Measurements from ENCODE around the gene AFM.

The AFM gene

DNA sequence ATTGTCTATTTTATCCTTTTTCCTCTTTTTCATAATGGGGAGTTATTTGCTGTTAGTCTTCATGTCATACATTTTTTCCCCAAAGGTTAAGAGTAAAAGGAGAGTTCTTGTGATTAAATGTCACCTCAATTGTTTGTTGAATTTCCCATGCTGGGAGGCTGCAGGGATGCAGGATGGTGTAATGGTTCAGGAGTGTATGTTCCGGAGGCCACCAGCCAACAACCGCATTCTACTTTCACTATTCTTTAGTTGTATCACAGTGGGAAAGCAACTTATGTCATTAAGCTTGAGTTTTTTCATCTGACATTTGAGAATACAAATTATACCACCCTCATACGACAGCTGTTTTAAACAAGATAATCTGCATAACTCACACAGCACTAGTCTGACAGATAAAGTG, 30.1 kb upstream of the AFM start:
- DNase-seq (ENCODE audit: low read depth) = no peak

DNA sequence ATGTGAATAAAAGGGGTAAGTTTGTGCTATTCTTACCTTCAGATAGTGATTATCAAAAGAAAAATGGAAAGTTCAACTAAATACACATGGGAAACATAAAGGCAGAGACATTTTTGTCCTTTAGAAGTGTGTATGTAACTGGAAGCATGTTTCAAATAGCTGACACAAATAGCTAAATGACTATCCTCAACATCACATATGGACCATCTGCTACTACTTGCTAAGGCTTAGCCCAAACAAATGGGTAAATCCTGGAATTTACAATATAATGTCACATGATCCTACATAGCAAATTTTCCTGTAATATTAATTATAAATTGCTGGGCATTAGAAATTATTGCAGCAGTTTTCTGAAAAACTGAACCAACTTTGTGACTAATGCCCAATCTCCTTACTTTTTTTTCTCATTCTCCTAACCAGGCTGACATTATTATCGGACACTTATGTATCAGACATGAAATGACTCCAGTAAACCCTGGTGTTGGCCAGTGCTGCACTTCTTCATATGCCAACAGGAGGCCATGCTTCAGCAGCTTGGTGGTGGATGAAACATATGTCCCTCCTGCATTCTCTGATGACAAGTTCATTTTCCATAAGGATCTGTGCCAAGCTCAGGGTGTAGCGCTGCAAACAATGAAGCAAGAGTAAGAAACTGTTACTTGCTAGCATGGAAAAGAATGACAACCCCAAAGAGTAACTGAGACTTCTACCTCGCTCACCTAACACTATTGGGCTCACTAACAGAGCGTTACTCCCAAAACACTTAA, 29.4 kb upstream of the AFM start:
- no peak for DNase-seq (ENCODE audit: low read depth)

DNA sequence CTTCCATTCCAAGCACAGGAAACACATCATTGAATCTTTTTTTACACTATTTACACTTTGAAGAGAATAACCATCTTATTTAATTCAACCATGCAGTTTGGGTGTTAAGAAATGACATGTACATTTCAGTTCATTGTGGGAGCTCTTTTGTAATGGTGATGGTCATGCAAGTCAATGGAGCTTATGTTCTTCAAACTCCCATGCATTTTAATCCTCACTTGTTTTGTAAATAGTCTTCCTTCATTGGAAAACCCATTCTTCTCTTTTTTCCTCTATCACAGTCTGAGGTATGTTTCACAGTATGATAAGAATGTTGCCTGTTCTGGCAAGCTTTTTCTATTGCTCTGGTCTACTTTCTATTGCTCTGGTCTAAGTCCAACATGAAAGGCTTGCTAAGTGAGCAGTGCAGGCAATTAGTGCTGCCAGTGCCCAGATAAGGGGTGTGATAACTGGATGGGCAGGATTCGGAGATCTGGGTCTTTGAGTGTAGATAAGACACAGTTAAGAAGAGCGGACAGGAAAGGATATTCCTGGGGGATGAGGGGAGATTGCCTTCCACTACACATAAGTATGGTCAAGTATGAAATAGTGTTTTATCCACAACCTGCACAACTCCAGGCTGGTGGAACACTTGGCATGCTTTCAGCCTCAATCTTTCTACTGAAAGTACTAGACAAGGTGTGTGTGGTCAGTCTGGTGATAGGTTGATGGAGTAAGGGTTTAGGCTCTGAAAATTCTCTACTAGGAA, 28.4 kb upstream of the AFM start:
- DNase-seq (ENCODE audit: low read depth) = no peak

DNA sequence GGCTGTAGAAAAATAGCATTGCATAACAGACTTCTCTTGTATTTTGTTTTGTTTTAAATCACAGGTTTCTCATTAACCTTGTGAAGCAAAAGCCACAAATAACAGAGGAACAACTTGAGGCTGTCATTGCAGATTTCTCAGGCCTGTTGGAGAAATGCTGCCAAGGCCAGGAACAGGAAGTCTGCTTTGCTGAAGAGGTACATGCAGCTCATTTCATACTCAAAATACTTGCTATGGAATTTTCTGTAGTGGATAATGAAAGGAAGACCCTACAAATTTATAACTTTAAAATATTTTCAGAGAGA, 27.9 kb upstream of the AFM start:
- DNase-seq (ENCODE audit: low read depth) = no peak

DNA sequence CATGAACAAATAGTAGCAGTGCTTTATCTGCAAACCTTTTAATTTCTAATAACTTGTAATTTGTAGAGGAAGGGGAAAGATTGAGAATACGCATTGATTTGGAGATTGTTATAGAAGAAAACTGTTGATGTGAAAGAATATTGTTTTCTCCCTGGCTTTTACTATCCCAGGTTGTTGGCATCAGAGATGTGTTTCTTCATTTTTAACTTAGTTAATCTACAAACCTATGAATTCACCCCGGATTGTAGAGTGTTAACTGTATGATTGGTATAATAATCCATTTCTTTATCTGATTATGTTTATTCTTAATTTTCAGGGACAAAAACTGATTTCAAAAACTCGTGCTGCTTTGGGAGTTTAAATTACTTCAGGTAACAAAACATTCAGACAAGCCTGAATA, 26.6 kb upstream of the AFM start:
- no peak for DNase-seq (ENCODE audit: low read depth)

DNA sequence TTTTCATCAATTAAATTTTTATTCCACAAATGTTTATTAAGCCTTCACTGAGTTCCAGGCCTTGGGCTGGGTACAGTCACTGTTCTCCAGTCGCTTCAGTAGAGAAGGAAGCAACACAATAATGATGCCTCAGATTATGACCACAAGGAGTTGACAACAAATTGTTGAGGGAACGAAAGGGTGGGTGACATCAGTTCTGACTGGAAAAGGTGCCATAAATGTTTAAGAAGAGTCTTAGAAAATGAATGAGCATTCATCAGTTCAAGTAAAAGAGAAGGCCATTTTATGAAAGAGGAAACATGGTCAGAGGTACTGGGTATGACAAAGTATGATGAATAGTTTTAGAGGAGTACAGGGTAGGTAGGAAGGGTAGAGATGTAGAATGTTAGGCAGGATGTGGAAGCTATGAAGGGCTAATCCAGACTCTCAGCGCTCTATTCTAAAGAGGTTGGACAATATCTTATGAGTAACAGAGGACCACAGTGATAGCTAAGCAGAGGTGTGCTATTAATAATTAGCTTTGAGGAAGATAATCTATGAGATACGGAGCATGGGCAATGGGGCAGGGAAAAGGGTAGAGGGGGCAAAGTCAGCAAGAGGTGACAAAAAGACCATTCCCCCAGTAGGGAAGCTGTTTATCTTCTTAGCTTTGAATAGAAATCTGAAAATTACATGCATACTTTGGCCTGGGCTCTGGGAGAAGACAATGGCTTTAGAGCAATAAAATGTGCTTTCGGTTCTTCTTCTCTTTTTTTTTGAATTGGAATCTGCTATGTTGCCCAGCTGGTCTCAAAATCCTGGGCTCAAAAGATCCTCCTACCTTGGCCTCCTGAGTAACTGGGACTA, 25.1 kb upstream of the AFM start:
- DNase-seq (ENCODE audit: low read depth) = no peak

DNA sequence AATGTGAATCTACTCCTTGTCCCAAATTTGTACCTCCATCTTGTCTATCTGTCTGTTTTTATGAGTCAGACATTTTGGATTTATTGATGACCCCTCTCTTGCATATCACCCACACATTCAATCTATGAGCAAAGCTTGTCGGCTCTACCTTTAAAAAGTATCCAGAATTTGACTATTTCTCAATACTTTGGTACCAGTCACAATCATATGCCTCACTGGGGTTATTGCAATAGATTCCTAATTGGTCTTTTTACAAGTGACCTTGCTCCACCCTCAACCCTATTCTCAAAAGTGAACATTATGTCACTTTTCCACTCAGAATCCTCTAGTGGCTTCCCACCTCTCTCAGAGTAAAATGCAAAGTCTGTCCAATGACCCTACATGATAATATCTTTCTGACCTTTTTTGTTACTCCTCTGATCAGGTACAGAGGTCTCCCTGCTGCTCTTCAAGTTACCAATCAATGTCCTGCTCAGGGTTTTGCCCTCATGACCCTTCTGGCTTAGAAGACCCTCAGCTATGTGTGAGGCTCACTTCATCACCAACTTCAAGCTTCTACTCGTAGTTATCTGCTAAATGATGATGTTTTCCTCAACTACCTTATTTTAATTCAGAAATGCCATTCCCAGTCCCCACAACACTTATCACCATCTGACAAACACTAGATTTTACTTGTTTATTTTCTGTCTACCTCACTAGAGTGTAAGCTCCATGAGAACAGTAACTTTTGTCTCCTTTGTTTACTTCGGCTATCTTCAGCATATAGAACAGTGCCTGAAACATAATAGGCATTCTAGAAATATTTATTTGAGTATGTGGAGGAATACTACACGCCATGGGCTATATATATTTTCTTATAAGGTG, 23.1 kb upstream of the AFM start:
- no peak for DNase-seq (ENCODE audit: low read depth)

DNA sequence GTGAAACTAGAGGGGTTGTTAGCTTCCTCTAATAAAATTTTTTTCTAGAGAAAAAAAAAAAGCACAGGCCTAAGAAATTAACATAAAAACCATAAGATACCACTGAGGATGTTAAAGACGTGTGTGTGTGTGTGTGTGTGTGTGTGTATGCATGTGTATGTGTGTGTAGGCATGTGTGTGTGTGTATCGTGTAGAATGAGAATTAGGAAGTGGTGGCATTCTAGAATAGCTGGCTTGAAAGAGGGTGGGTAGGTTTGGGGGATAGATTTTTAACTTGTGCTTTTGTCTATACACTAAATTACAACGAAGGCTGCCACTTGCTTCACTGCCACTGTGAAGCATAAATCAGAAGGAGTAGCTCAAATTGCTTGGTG, 22.5 kb upstream of the AFM start:
- DNase-seq (ENCODE audit: low read depth) = no peak

DNA sequence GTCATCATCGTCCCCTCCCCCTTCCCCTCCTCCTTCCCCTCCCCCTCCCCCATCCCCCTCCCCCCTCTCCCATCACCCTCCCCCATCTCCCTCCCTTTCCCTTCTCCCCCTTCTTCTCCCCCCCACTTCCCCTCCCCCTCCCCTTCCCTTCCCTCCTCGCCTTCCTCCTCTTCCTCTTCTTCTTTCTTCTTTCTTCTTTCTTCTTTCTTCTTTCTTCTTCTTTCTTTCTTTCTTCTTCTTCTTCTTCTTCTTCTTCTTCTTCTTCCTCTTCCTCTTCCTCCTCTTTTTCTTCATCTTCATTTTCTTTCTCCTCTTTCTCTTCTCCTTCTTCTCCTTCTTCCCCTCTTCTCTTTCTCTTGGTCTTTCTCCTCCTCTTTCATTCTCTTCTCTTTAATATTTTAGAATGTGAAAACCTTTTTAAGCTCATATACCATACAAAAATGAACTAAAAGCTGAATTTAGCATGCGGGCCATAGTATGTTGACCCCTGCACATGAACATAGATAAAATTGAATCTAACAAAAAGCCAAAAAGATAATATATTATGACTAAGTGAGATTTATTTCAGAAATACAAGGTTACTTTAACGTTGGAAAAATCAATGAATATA, 20.5 kb upstream of the AFM start:
- no peak for DNase-seq (ENCODE audit: low read depth)

DNA sequence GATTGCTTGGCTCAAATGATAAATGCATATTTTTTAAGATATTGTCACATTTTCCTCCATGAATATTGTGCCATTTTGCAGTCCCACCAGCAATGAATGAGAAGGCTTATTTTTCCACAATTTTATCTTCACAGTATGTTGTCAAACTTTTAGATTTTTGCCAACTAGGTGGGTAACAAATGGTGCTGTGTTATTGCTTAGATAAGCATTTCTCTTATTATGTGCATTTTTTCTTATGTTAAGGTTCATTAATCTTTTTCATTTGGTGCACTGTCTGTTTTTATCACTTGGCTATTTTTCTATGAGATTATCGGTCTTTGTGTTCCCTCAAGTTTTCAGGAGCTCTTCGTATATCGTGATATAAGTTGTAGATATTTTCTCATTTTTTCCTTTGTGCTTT, 13.4 kb upstream of the AFM start:
- no peak for DNase-seq (ENCODE audit: low read depth)

DNA sequence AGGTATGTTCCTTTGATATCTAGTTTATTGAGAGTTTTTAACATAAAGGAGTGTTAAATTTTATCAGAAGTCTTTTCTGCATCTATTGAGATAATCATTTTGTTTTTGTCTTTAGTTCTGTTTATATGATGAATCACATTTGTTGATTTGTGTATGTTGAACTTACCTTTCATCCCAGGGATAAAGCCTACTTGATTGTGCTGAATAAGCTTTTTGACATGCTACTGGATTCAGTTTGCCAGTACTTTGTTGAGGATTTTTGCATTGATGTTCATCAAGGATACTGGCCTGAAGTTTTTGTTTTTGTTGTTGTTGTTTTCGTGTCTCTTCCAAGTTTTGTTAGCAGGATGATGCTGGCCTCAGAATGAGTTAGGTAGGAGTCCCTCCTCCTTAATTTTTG, 10.8 kb upstream of the AFM start:
- no peak for DNase-seq (ENCODE audit: low read depth)

DNA sequence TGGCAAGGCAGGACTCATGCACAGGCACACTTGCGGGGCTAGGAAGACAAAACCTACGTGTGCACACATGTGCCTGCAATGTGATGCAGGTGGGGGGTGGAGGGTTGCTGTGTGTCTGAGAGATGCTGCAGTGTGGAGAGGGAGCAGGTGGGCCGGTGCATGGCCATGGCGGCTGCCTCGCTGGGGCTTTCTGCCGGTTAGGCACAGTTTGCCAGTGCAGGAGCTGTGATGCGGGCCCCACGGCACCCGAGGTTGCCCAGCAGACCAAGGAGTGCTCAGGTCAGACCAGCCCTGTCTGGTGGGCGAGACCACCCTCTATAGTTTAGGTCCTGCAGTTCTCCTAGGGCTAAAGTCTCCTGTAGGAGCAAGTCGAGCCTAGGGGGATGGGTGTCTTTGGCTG, 4.4 kb upstream of the AFM start:
- no peak for DNase-seq (ENCODE audit: low read depth)

DNA sequence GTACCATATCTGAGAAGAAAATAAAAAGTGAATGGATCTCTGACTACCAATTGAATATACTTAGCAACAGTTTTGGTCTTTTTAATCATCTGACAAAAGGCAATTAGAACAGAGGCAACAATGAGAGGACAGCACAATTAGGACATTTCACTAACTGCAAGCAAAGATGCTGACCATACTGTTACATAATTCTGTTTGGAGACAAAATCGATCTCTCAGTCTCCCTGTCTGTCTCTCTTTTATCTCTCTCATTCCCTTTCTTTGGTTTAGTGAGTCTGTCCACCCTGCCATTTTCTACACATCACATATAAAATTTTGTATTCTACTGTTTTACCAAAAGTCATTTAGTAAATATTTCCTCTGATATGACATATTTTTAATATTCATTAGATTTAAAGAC, 2.2 kb upstream of the AFM start:
- no peak for DNase-seq (ENCODE audit: low read depth)

DNA sequence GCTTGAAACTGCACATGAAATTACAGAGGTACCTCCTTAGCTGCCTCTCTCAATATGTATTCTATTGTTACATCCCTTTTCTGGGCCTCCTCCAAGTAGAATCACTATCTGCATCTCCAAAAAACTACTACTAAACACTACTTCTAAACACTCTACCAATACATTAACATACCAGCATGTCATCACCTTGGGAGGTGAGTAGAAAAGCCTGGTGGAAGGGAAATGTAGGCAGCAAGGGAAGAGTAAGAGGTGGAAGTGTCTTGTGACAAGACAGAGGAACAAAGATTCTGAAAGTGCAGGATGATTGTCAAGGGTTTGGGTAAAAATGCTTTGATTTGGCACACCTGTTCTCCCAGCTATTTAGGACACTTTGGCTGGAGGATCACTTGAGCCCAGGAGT, 3.5 kb downstream of the AFM start:
- no peak for DNase-seq (ENCODE audit: low read depth)

DNA sequence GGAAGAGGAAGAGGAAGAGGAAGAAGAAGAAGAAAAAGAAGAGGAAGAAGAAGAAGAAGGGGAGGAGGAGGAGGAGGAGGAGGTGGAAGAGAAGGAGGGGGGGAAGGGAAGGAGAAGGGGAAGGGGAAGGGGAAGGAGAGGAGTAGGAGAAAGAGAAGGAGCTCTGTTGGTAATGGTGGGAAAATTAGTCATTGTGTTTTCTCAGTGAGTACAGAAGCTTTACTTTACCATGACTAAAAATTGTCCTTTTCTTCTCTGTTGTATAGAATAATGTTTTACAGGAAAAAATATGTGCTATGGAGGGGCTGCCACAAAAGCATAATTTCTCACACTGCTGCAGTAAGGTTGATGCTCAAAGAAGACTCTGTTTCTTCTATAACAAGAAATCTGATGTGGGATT, 4.1 kb downstream of the AFM start:
- no peak for DNase-seq (ENCODE audit: low read depth)

DNA sequence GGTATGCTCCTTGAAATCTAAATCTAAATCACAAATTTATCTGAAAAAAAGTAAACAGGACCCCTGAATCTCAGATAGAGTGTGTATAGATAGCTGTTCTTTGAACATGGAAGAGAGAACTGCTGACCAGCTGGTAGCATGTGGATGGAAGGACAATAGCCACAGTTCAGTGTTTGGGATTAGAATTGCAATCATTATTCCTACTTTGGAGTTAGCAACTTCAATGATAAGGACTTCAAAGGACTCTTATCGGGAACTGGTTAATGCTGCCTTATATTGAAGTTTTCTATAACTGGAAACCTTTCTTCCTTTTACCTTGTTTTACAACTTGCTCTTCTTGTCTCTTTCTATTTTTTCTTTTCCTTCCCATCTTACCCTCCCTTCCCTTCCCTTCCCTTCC, 5.0 kb downstream of the AFM start:
- DNase-seq (ENCODE audit: low read depth) = no peak

DNA sequence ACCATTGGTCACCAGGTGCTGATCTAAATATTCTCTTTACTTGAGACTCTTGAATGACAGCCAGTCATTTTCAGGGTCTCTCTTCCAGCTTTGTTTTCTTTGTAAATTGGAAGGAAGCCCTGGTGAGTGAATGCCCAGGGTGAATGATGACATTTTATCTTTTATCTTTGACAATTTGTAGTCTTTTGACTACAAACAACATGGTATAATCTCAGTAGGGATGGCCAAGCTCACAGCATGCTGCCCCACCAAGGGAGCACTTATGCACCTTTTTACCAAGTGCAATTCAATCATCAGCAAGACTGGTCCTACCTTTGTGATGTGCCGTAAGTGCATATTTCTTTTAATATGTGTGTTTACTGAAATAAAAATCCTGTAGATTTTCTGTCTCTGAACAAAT, 5.7 kb downstream of the AFM start:
- no peak for DNase-seq (ENCODE audit: low read depth)

DNA sequence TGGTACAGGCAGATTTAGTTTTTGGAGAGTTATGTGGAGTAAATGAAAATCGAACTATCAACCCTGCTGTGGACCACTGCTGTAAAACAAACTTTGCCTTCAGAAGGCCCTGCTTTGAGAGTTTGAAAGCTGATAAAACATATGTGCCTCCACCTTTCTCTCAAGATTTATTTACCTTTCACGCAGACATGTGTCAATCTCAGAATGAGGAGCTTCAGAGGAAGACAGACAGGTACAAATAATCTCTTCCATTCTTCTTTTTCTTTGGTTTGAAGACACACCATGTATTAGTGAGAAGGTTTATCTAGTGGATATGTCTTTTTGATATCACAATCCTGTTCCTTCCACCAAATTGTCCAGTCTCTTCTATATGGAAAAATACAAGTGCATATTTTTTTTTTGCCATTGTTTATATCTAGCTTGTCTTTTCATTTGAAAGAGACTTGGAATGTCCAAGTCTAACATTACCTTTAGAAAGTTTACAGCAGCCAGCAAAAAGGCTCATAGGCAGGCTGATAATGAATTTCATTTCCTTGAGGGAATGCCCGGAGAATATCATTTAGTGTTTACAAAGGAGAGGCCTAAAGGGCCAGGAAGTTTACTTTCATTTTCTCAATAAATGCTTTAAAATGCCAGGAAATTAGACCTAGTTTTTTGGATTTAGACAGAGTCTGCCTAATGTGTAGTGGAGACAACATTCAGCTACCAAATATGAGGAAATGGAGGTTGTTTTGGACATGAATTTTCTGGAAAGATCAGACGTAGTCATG, 18.6 kb downstream of the AFM start:
- no peak for DNase-seq (ENCODE audit: low read depth)

DNA sequence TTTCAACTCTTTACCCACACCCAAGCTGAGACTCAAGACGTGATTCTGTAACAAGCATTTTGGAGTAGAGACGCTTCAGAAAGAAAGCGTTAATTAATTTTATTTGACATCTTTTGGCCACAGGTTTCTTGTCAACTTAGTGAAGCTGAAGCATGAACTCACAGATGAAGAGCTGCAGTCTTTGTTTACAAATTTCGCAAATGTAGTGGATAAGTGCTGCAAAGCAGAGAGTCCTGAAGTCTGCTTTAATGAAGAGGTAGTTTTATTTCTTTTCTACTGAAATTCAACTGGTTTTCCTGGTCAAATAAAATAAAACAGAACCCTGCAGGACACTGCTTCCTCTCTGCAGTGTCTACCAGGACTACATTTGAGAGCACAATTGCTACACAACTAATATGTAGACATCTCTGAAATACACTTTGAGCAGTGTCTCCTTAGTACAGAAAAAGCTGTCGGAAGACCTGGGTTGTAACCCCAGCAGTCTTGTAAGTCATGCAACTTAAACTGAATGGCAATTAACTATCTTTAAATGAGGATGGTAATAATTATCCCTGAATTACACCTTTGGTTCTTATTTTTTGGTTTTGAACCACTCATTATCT, 20.2 kb downstream of the AFM start:
- no peak for DNase-seq (ENCODE audit: low read depth)

DNA sequence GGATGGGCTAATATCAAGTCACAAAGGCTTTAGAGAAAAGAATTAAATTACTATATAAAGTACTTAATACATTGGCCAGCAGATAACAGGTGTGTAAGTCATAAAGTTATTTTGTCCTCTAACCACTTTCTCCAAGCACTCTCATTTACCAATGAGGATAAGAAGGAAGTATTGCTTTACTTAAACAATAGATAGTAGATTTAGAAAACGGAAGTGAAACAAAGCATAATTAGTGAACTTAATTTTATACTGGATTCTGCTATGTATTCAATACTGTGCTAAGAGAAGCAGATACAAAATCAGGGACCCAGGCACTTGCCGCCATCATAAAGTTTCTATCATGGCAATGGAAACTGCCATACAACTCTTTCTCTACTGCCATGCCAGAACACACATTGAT, 24.0 kb downstream of the AFM start:
- no peak for DNase-seq (ENCODE audit: low read depth)

DNA sequence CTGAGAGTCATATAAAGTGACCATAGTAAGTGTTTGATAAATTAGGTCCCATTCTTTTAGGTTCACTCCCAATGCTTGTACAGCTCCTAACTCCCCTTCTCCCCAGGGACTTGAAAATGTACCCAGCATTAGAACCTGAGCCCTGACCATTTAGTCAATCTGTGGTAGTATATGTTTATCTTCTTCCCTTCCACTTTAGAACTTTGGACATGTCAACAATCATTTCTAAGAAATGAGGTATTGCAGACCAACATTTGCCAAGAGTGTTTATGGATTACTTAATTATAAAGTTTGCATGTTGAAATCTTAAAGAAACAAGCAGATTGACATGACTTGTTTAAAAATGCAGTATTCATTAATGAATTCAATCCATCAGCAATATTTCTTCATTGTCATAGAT, 26.0 kb downstream of the AFM start:
- DNase-seq (ENCODE audit: low read depth) = no peak

Measured in activated T-helper 1 cell treated with Interleukin-2 at 50 U/mL for 16 hours (primary cell).